ENCODE data around the gene CCDC86. TPM values are rescaled to one million over a fixed set of nuclear protein-coding genes. Genes with fewer than 3 reads are reported as not detected.
"Not testable (repeated sequence)": the region's sequence is repeated elsewhere in the genome, so short reads cannot be mapped to it uniquely, and the experiment has no call there.

The CCDC86 gene
- total RNA-seq, 1 experiment from 2014 or later = 55.9 TPM

- DNase-seq = no peak
- H3K4me3 ChIP-seq (ENCODE audit: low read depth, low read length) = no peak overlapping the region
- BruUV-seq (replicated peaks) = no TSS peak
- H3K27me3 Mint-ChIP-seq (ENCODE audit: insufficient read depth, unreplicated experiment) = no peaks in the 10 kb centered on the region
- intact Hi-C loops (cut with micrococcal nuclease; ENCODE audit: unreplicated experiment) = no loop called here
- ChIA-PET CTCF (interaction anchor here (1.1 kb wide), 2 partner anchors 9 to 47 kb away, joined by 3 to 4 read pairs; no protein-coding TSS in a partner anchor), POLR2A (no interaction called here)
- H3K27me3 ChIP-seq (replicated peaks; ENCODE audit: control insufficient read depth, insufficient read depth, low read length) = no peaks in the 10 kb centered on the region
- no peaks in the 10 kb centered on the region for H3K4me1 ChIP-seq
- H3K4me3 Mint-ChIP-seq (ENCODE audit: unreplicated experiment) = no peak overlapping the region
- H3K27ac Mint-ChIP-seq (ENCODE audit: unreplicated experiment) = no peak overlapping the region
- peaks cover 4% of the 10 kb centered on the region for H3K9me3 ChIP-seq
- TF ChIP-seq CTCF (IDR thresholded peaks at IDR 0.05; ENCODE audit: insufficient read depth in 1 of 2, low read depth in 1 of 2, low read length in 1 of 2, severe bottlenecking in 1 of 2, unreplicated experiment in 1 of 2) = no peak
- H3K9me3 Mint-ChIP-seq (ENCODE audit: unreplicated experiment) = no peaks in the 10 kb centered on the region
- H3K4me1 Mint-ChIP-seq (ENCODE audit: low read depth, unreplicated experiment) = no peaks in the 10 kb centered on the region
- no peaks in the 10 kb centered on the region for H3K36me3 ChIP-seq (ENCODE audit: control insufficient read depth, insufficient read depth, low read length)
- no peaks in the 10 kb centered on the region for H3K36me3 Mint-ChIP-seq (ENCODE audit: insufficient read depth, unreplicated experiment)
These were observed 19.9 kb upstream of the CCDC86 start for GRCh38 chr11:60821827-60822599.

GRCh38 chr11:60823745-60824306 lies 18.1 kb upstream of the CCDC86 start:
- H3K9me3 ChIP-seq; H3K4me1 Mint-ChIP-seq (ENCODE audit: low read depth, unreplicated experiment); H3K36me3 Mint-ChIP-seq (ENCODE audit: insufficient read depth, unreplicated experiment); H3K27me3 Mint-ChIP-seq (ENCODE audit: insufficient read depth, unreplicated experiment); H3K4me1 ChIP-seq; H3K4me3 Mint-ChIP-seq (ENCODE audit: unreplicated experiment); BruUV-seq (replicated peaks); POLR2A ChIA-PET; intact Hi-C loops (cut with micrococcal nuclease; ENCODE audit: unreplicated experiment); H3K9me3 Mint-ChIP-seq (ENCODE audit: unreplicated experiment); DNase-seq; H3K36me3 ChIP-seq (ENCODE audit: control insufficient read depth, insufficient read depth, low read length); H3K4me3 ChIP-seq (ENCODE audit: low read depth, low read length); H3K27ac Mint-ChIP-seq (ENCODE audit: unreplicated experiment); H3K27me3 ChIP-seq (replicated peaks; ENCODE audit: control insufficient read depth, insufficient read depth, low read length): not testable (repeated sequence)
- CTCF ChIA-PET = interaction anchor here (1.0 kb wide), 1 partner anchor 64 kb away, joined by 3 read pairs; no protein-coding TSS in a partner anchor

GRCh38 chr11:60825118-60825517 lies 16.8 kb upstream of the CCDC86 start:
- CTCF ChIA-PET = interaction anchor here (1.0 to 10.7 kb wide), 2 partner anchors 62 to 63 kb away, joined by 3 to 200 read pairs; no protein-coding TSS in a partner anchor
- POLR2A ChIA-PET = no interaction called here
- Mint-ChIP-seq H3K4me3 (ENCODE audit: unreplicated experiment) (no peak overlapping the region), H3K27me3 (ENCODE audit: insufficient read depth, unreplicated experiment) (peaks cover 3% of the 10 kb centered on the region), H3K9me3 (ENCODE audit: unreplicated experiment) (no peaks in the 10 kb centered on the region), H3K36me3 (ENCODE audit: insufficient read depth, unreplicated experiment) (no peaks in the 10 kb centered on the region), H3K27ac (ENCODE audit: unreplicated experiment) (no peak overlapping the region), H3K4me1 (ENCODE audit: low read depth, unreplicated experiment) (no peaks in the 10 kb centered on the region)
- DNase-seq = no peak
- Histone ChIP-seq H3K36me3 (ENCODE audit: control insufficient read depth, insufficient read depth, low read length) (no peaks in the 10 kb centered on the region), H3K4me1 (no peaks in the 10 kb centered on the region), H3K9me3 (no peaks in the 10 kb centered on the region), H3K27me3 (replicated peaks; ENCODE audit: control insufficient read depth, insufficient read depth, low read length) (no peaks in the 10 kb centered on the region), H3K4me3 (ENCODE audit: low read depth, low read length) (no peak overlapping the region)
- intact Hi-C loops (cut with micrococcal nuclease; ENCODE audit: unreplicated experiment) = no loop called here
- BruUV-seq (replicated peaks) = no TSS peak
- no peak for TF ChIP-seq CTCF (IDR thresholded peaks at IDR 0.05; ENCODE audit: insufficient read depth in 1 of 2, low read depth in 1 of 2, low read length in 1 of 2, severe bottlenecking in 1 of 2, unreplicated experiment in 1 of 2)

Measured in Caco-2 (cell line).